Measurements from ENCODE around the gene LZTS2.

Gene LZTS2

DNA sequence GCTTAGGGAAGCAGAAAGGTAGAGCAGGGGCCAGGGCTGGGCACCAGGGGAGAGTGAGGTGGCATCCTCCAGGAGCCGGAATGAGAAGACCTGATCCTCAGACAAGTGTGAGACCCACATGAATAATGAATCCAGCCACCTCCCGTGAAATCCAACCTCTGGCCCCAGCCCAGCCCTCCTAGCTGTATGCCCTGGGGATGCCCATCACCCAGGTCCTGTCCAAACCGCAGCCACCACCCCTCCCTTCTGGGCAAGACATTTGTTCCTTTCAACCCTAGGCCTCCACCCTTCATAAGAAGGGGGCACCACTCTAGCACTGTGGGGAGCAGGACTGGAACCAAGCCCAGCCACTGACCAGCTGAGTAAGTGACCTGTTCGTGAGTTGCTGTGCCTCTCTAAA is 21.6 kb downstream of the LZTS2 start:
- POLR2A ChIA-PET: no interaction called here

DNA sequence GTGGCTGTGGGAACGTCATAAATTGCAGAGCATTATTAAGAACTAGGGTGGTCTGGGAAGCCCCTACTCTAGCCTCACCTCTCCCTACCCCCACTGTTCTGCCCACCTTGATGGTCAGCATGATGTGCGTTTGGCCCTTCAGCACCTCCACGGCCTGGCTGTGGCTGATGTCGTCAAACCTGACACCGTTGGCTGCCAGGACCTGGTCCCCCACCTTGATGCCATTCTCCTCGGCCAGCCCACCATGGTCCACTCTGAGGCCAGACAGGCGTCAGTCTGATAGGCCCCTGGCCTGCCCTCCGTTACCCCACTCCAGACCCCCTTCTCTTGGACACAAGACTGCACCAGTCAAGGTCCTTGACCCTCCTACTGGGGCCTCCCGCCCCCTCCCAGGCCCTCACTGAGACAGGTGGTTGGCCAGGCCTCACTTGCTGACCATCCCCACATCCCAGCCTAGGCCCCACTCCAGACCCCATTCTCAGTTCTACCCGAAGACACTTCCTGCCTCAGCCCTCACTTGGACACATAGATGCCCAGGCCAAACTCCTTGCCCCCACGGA is 22.2 kb downstream of the LZTS2 start:
- TF ChIP-seq CTBP1 (IDR thresholded peaks at IDR 0.05; ENCODE audit: borderline replicate concordance) (no peak), LEF1 (IDR thresholded peaks at IDR 0.05; ENCODE audit: borderline replicate concordance) (no peak), FOXA1 (IDR thresholded peaks at IDR 0.05) (no peak)
- CTCF ChIA-PET: interaction anchor here (0.6 to 1.3 kb wide), 2 partner anchors 18 to 53 kb away, joined by 3 to 4 read pairs; no protein-coding TSS in a partner anchor
- DNase-seq (ENCODE audit: extremely low spot score): no peak
- POLR2A ChIA-PET: no interaction called here

More for the DNA sequence above, 21.6 kb downstream of the LZTS2 start:
- no peak for DNase-seq (ENCODE audit: extremely low spot score)
- TF ChIP-seq CTBP1 (IDR thresholded peaks at IDR 0.05; ENCODE audit: borderline replicate concordance): no peak
- TF ChIP-seq ELF4 (IDR thresholded peaks at IDR 0.05): no peak
- TF ChIP-seq SUZ12 (IDR thresholded peaks at IDR 0.05): no peak
- no peak for TF ChIP-seq NFRKB (IDR thresholded peaks at IDR 0.05)
- no peak for TF ChIP-seq FOXM1 (IDR thresholded peaks at IDR 0.05; ENCODE audit: borderline replicate concordance)
- TF ChIP-seq HDGF (IDR thresholded peaks at IDR 0.05; ENCODE audit: borderline replicate concordance): no peak
- TF ChIP-seq FOXA1 (IDR thresholded peaks at IDR 0.05): no peak
- no peak for TF ChIP-seq L3MBTL2 (conservative IDR thresholded peaks at IDR 0.05)
- no peak for TF ChIP-seq BHLHE40 (IDR thresholded peaks at IDR 0.05; ENCODE audit: borderline replicate concordance)
- no peak for TF ChIP-seq LEF1 (IDR thresholded peaks at IDR 0.05; ENCODE audit: borderline replicate concordance)
- TF ChIP-seq TARDBP (IDR thresholded peaks at IDR 0.05): no peak
- no peak for TF ChIP-seq ARNT (IDR thresholded peaks at IDR 0.05)
- no peak for TF ChIP-seq ZNF384 (IDR thresholded peaks at IDR 0.05)
- TF ChIP-seq FOXK2 (IDR thresholded peaks at IDR 0.05): no peak
- no peak for TF ChIP-seq SP1 (IDR thresholded peaks at IDR 0.05)
- TF ChIP-seq PKNOX1 (IDR thresholded peaks at IDR 0.05): no peak
- CTCF ChIA-PET: interaction anchor here (1.3 kb wide), 1 partner anchor 53 kb away, joined by 4 read pairs; no protein-coding TSS in a partner anchor

DNA sequence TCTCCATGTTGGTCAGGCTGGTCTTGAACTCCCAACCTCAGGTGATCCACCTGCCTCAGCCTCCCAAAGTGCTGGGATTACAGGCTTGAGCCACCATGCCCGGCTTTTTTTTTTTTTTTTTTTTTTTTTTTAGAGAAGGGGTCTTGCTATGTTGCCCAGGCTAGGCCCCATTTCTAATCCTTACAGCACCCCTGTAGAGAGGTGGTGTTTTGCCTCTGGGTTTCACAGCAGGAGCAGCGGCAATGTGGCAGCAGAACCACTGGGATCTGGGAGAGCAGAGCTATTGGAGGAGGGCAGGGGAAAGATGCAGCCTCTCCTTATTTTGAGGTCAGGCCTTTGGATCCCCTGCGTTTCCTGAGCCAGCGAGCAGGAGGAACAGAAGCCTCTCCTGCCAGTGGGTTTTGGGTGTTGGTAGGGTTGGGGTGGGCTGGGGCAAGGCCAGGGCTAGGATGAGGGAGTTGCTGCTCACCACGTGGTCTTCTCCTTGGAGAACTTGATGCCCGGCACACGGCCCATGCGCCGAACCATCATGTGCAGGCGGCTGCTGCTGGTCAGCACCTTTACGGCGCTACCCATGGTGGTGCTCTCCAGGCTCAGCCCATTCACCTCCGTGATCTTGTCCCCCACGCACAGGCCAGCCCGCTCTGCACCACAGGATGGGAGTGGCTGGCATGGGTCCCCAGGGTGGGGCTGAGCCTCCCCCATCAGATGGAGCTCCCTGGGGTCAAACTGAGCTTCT is 23.5 kb downstream of the LZTS2 start:
- DNase-seq (ENCODE audit: extremely low spot score): no peak
- ChIA-PET CTCF (interaction anchor here (0.6 kb wide), 2 partner anchors 25 to 234 kb away, joined by 3 read pairs; no protein-coding TSS in a partner anchor), POLR2A (no interaction called here)
- TF ChIP-seq BHLHE40 (IDR thresholded peaks at IDR 0.05; ENCODE audit: borderline replicate concordance) (no peak), SP1 (IDR thresholded peaks at IDR 0.05) (no peak), ARNT (IDR thresholded peaks at IDR 0.05) (no peak), SUZ12 (IDR thresholded peaks at IDR 0.05) (no peak)

- DNase-seq (ENCODE audit: extremely low spot score): no peak
- TF ChIP-seq CTBP1 (IDR thresholded peaks at IDR 0.05; ENCODE audit: borderline replicate concordance) (no peak), LEF1 (IDR thresholded peaks at IDR 0.05; ENCODE audit: borderline replicate concordance) (no peak), FOXM1 (IDR thresholded peaks at IDR 0.05; ENCODE audit: borderline replicate concordance) (no peak), TARDBP (IDR thresholded peaks at IDR 0.05) (no peak), FOXK2 (IDR thresholded peaks at IDR 0.05) (no peak), BHLHE40 (IDR thresholded peaks at IDR 0.05; ENCODE audit: borderline replicate concordance) (no peak), ARNT (IDR thresholded peaks at IDR 0.05) (no peak), NFRKB (IDR thresholded peaks at IDR 0.05) (no peak), HDGF (IDR thresholded peaks at IDR 0.05; ENCODE audit: borderline replicate concordance) (no peak), ELF4 (IDR thresholded peaks at IDR 0.05) (no peak), SP1 (IDR thresholded peaks at IDR 0.05) (no peak)
- CTCF ChIA-PET: interaction anchor here (0.8 to 6.8 kb wide), 4 partner anchors 9 to 30 kb away, joined by 3 to 35 read pairs (median 10); no protein-coding TSS in a partner anchor
- POLR2A ChIA-PET: interaction anchor here (0.6 to 1.1 kb wide), 4 partner anchors 13 to 40 kb away, joined by 3 to 4 read pairs (median 3); partner anchors contain the start of genes MRPL43 and TWNK
Observed at GRCh38 chr10:101027106-101027720, 27.6 kb downstream of the LZTS2 start.

- POLR2A ChIA-PET: interaction anchor here (1.5 to 3.9 kb wide), 4 partner anchors 14 to 113 kb away, joined by 3 to 30 read pairs (median 16); partner anchors contain the start of gene KAZALD1
- no peak for DNase-seq (ENCODE audit: extremely low spot score)
- CTCF ChIA-PET: interaction anchor here (0.6 to 6.8 kb wide), 6 partner anchors 11 to 32 kb away, joined by 3 to 35 read pairs (median 6); no protein-coding TSS in a partner anchor
- TF ChIP-seq L3MBTL2 (conservative IDR thresholded peaks at IDR 0.05): no peak
Observed at GRCh38 chr10:101028446-101029337, 29.1 kb downstream of the LZTS2 start.

- CTCF ChIA-PET: interaction anchor here (0.6 to 6.8 kb wide), 8 partner anchors 12 to 31 kb away, joined by 3 to 35 read pairs (median 6); no protein-coding TSS in a partner anchor
- TF ChIP-seq LEF1 (IDR thresholded peaks at IDR 0.05; ENCODE audit: borderline replicate concordance): no peak
- TF ChIP-seq FOXK2 (IDR thresholded peaks at IDR 0.05): no peak
- TF ChIP-seq CTBP1 (IDR thresholded peaks at IDR 0.05; ENCODE audit: borderline replicate concordance): no peak
- TF ChIP-seq BHLHE40 (IDR thresholded peaks at IDR 0.05; ENCODE audit: borderline replicate concordance): no peak
- TF ChIP-seq TARDBP (IDR thresholded peaks at IDR 0.05): no peak
- TF ChIP-seq FOXM1 (IDR thresholded peaks at IDR 0.05; ENCODE audit: borderline replicate concordance): no peak
- TF ChIP-seq PKNOX1 (IDR thresholded peaks at IDR 0.05): no peak
- TF ChIP-seq ZNF384 (IDR thresholded peaks at IDR 0.05): no peak
- no peak for TF ChIP-seq ELF4 (IDR thresholded peaks at IDR 0.05)
- peak; percentile 50 for DNase-seq (ENCODE audit: extremely low spot score)
- POLR2A ChIA-PET: interaction anchor here (1.4 to 3.9 kb wide), 4 partner anchors 10 to 37 kb away, joined by 9 to 30 read pairs (median 16); partner anchors contain the start of gene KAZALD1
Observed at GRCh38 chr10:101029520-101030295, 30.1 kb downstream of the LZTS2 start.

All from HEK293T (cell line).